B cell (primary cell): ENCODE results near the gene CD53. TPM values are rescaled to one million over a fixed set of nuclear protein-coding genes. Genes with fewer than 3 reads are reported as not detected.

Experiments
- ATAC-seq: fragments of 200-7000 bp; cut with Tn5 transposase; one replicate; pipeline ENCODE4 v1.10.0; 2021; ENCODE audit warnings: low read depth, mild to moderate bottlenecking, moderate number of reproducible peaks, moderate library complexity
- CTCF ChIA-PET: fragments of 350-600 bp; sonication (Branson Sonifier 250); formaldehyde crosslinking; loops from one replicate; lab custom pipeline; 2021; ENCODE audit warnings: antibody characterized with exemption, inconsistent platforms; lab: Charles Lee
- POLR2A ChIA-PET: fragments of 350-600 bp; sonication (Branson Sonifier 250); formaldehyde crosslinking; loops from one replicate; lab custom pipeline; 2021; ENCODE audit warnings: antibody characterized with exemption; lab: Charles Lee
- DNase-seq: peaks from one replicate; pipeline ENCODE4 v3.0.0; 2013
- H2AFZ ChIP-seq: 2 replicates; pipeline ENCODE4 v1.6.1; 2012; ENCODE audit warnings: mild to moderate bottlenecking, low read depth, low read length; ENCODE audit not compliant: insufficient read depth, poor library complexity, severe bottlenecking
- H3K27ac ChIP-seq, 2 donors: 1 replicate in 1 of 2; 2 replicates in 1 of 2; pipeline ENCODE4 v1.5.1; 2012 to 2013; ENCODE audit warnings: low read length in 2 of 2, mild to moderate bottlenecking in 2 of 2, moderate library complexity in 1 of 2
- H3K27me3 ChIP-seq, 4 experiments: fragments of 200-600 bp in 1 of 4; sonication (generic) in 1 of 4; replicated peaks in 1 of 4; 1 replicate in 2 of 4; 2 replicates in 2 of 4; pipeline versions ENCODE4 v1.6.1 to v1.7.0; 2013 to 2016; ENCODE audit warnings: low read length in 3 of 4, mild to moderate bottlenecking in 2 of 4, mixed read lengths in 1 of 4, moderate library complexity in 1 of 4; ENCODE audit not compliant: insufficient read depth in 4 of 4, control insufficient read depth in 3 of 4; ENCODE audit errors: control extremely low read depth in 1 of 4
- H3K36me3 ChIP-seq, 2 experiments: replicated peaks in 1 of 2; 1 replicate in 1 of 2; 2 replicates in 1 of 2; pipeline versions ENCODE4 v1.6.1 to v1.7.1; 2013; ENCODE audit warnings: low read length in 1 of 2; ENCODE audit not compliant: insufficient read depth in 2 of 2, control insufficient read depth in 1 of 2; ENCODE audit errors: control extremely low read depth in 1 of 2, extremely low read depth in 1 of 2
- H3K4me1 ChIP-seq, 2 donors: fragments of 200-600 bp in 1 of 2; sonication (generic) in 1 of 2; 1 replicate in 1 of 2; 2 replicates in 1 of 2; pipeline versions ENCODE4 v1.5.1 to v1.6.1; 2013 to 2017; ENCODE audit warnings: low read length in 2 of 2; ENCODE audit not compliant: control insufficient read depth in 2 of 2, insufficient read depth in 2 of 2
- H3K4me2 ChIP-seq: replicated peaks from 2 replicates; pipeline ENCODE3; 2012; ENCODE audit warnings: mild to moderate bottlenecking, low read depth, low read length; ENCODE audit not compliant: poor library complexity, severe bottlenecking
- H3K4me3 ChIP-seq, 5 experiments: fragments of 200-600 bp in 1 of 5; sonication (generic) in 1 of 5; 1 replicate in 3 of 5; 2 replicates in 2 of 5; pipeline versions ENCODE4 v1.5.1 to v1.7.0; 2011 to 2016; ENCODE audit warnings: low read length in 4 of 5, mild to moderate bottlenecking in 4 of 5, low read depth in 2 of 5, control low read depth in 1 of 5, moderate library complexity in 1 of 5; ENCODE audit not compliant: insufficient read depth in 1 of 5; ENCODE audit errors: control extremely low read depth in 1 of 5, extremely low read depth in 1 of 5
- H3K79me2 ChIP-seq: fragments of 200-600 bp; sonication (generic); one replicate; pipeline ENCODE4 v1.6.0; 2016; ENCODE audit warnings: low read length; ENCODE audit not compliant: control insufficient read depth, insufficient read depth
- H3K9ac ChIP-seq: fragments of 200-600 bp; sonication (generic); 2 replicates; pipeline ENCODE4 v1.6.1; 2017; ENCODE audit warnings: mild to moderate bottlenecking, low read length, moderate library complexity
- H3K9me3 ChIP-seq, 3 donors: one replicate each; pipeline versions ENCODE4 v1.6.1 to v1.7.1; 2013; ENCODE audit warnings: low read length in 2 of 3; ENCODE audit not compliant: control insufficient read depth in 2 of 3, insufficient read depth in 1 of 3; ENCODE audit errors: control extremely low read depth in 1 of 3
- H4K20me1 ChIP-seq: 2 replicates; pipeline ENCODE4 v1.6.0; 2012; ENCODE audit warnings: mild to moderate bottlenecking, low read length; ENCODE audit not compliant: insufficient read depth, control insufficient read depth, poor library complexity, severe bottlenecking
- H3K27ac Mint-ChIP-seq: one replicate; pipeline ENCODE4 v1.8.0; 2021; ENCODE audit warnings: mixed read lengths
- H3K27me3 Mint-ChIP-seq: one replicate; pipeline ENCODE4 v1.8.0; 2021; ENCODE audit warnings: mixed read lengths
- H3K4me1 Mint-ChIP-seq: one replicate; pipeline ENCODE4 v1.8.0; 2021; ENCODE audit warnings: mixed read lengths
- H3K4me3 Mint-ChIP-seq: one replicate; pipeline ENCODE4 v1.8.0; 2021; ENCODE audit warnings: mixed read lengths
- H3K9me3 Mint-ChIP-seq: one replicate; pipeline ENCODE4 v1.8.0; 2022; ENCODE audit warnings: mixed read lengths; ENCODE audit not compliant: insufficient read depth
- EZH2 ChIP-seq: IDR thresholded peaks from 2 replicates; pipeline ENCODE4 v1.6.1; 2012; ENCODE audit warnings: borderline replicate concordance, low read depth, mild to moderate bottlenecking, moderate library complexity, low read length; ENCODE audit not compliant: insufficient read depth, poor library complexity, severe bottlenecking
- WGBS: methylation state at CpG from one replicate; pipeline ENCODE4 v1.1.5; 2013; ENCODE audit warnings: missing lambda C conversion rate; ENCODE audit not compliant: insufficient coverage; 5-methylcytosine and 5-hydroxymethylcytosine counted together
- intact Hi-C: fragments of 100-400 bp; cut with micrococcal nuclease; formaldehyde crosslinking; loops from one replicate; pipeline ENCODE4 v1.10.0; 2022
- polyA plus RNA-seq: library from polyadenylated mRNA; depleted of rRNA; stranded (reverse); fragments of >200 nt; gene quantifications from 2 replicates; pipeline ENCODE4 v1.2.3, GENCODE V29; 2012
- total RNA-seq, 2 donors: library from RNA; stranded (reverse); fragments of 120-200 nt in 1 of 2; gene quantifications; 1 replicate in 1 of 2; 2 replicates in 1 of 2; pipeline versions ENCODE4 v1.2.3 to v1.2.4, GENCODE V29; 2013 to 2022
- TF ChIP-seq, protein P1 (sequence below): fragments of 200-600 bp; IDR thresholded peaks from one replicate; pipeline ENCODE4 v1.8.0; 2022; ENCODE audit warnings: antibody characterized with exemption, mild to moderate bottlenecking

Gene CD53
- total and polyA plus RNA-seq, 2 donors (not counting 1 experiment from before 2014, with no cell fraction given): 490 to 1,010 TPM

GRCh38 chr1:110877776-110878175, 4.8 kb downstream of the CD53 start:
- H3K27me3 ChIP-seq: no peaks in the 10 kb centered on the region
- ChIA-PET POLR2A (interaction anchor here (0.8 kb wide), 1 partner anchor 86 kb away, joined by 3 read pairs; the partner anchor contains the start of gene LRIF1), CTCF (interaction anchor here (1.1 to 3.8 kb wide), 4 partner anchors 13 to 90 kb away, joined by 3 to 10 read pairs (median 4); partner anchors contain the start of gene LRIF1)
- H3K27ac ChIP-seq: peak overlapping the region; percentile 13 to 96
- no peak for TF ChIP-seq EZH2
- TF ChIP-seq, protein P1, sequence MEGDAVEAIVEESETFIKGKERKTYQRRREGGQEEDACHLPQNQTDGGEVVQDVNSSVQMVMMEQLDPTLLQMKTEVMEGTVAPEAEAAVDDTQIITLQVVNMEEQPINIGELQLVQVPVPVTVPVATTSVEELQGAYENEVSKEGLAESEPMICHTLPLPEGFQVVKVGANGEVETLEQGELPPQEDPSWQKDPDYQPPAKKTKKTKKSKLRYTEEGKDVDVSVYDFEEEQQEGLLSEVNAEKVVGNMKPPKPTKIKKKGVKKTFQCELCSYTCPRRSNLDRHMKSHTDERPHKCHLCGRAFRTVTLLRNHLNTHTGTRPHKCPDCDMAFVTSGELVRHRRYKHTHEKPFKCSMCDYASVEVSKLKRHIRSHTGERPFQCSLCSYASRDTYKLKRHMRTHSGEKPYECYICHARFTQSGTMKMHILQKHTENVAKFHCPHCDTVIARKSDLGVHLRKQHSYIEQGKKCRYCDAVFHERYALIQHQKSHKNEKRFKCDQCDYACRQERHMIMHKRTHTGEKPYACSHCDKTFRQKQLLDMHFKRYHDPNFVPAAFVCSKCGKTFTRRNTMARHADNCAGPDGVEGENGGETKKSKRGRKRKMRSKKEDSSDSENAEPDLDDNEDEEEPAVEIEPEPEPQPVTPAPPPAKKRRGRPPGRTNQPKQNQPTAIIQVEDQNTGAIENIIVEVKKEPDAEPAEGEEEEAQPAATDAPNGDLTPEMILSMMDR: no peak
- peaks cover 2 to 93% of the 10 kb centered on the region in 2 experiments for H3K36me3 ChIP-seq
- no peaks in the 10 kb centered on the region for H3K9me3 ChIP-seq
- H2AFZ ChIP-seq: no peak overlapping the region
- peaks cover 94% of the 10 kb centered on the region for H4K20me1 ChIP-seq
- no peaks in the 10 kb centered on the region for H3K27me3 Mint-ChIP-seq
- peak overlapping the region; percentile 81 for H3K4me3 Mint-ChIP-seq
- H3K9ac ChIP-seq: peak overlapping the region; percentile 99
- peaks cover 68% of the 10 kb centered on the region for H3K4me1 Mint-ChIP-seq
- ATAC-seq (no peak), DNase-seq (no peak)
- WGBS: 45% methylated on average over 4 of the region's 8 CpGs
- no peaks in the 10 kb centered on the region for H3K9me3 Mint-ChIP-seq
- H3K27ac Mint-ChIP-seq: peak overlapping the region; percentile 83
- peak overlapping the region; percentile 78 for H3K4me2 ChIP-seq
- H3K4me1 ChIP-seq: peaks cover 55 to 72% of the 10 kb centered on the region in 2 donors
- H3K79me2 ChIP-seq: peaks cover 99% of the 10 kb centered on the region
- intact Hi-C loops: loop anchor here (10.0 kb wide), 3 partner anchors 493 to 737 kb away; partner anchors contain the start of genes RAP1A and RBM15
- H3K4me3 ChIP-seq: peak overlapping the region; percentile 4 to 60 (median 32)

DNA sequence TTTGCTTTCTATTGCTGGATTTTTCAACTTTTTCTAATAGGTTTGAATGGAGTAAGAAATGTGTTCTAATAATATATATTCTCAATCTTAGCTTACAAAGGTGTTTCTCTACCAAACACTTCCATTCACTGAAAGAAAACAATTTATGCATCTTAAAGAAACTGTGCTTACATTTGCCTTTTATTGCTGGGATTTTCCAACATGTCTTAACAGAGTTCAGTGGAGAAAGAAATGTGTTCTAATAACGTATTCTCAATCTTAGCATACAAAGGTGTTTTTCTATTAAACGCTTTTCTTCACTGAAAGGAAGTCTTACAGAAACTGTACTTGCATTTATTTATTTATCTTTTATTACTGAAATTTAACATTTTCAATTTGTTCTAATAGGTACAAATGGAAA, 5.6 kb downstream of the CD53 start:
- POLR2A ChIA-PET: no interaction called here
- H3K27ac ChIP-seq: peak overlapping the region in 1 of 2 donors; percentile 96
- ATAC-seq (no peak), DNase-seq (no peak)
- Mint-ChIP-seq H3K27ac (peak overlapping the region; percentile 43), H3K4me1 (peaks cover 76% of the 10 kb centered on the region), H3K9me3 (no peaks in the 10 kb centered on the region), H3K27me3 (no peaks in the 10 kb centered on the region), H3K4me3 (peak overlapping the region; percentile 81)
- peaks cover 100% of the 10 kb centered on the region for H3K79me2 ChIP-seq
- TF ChIP-seq, protein P1: no peak
- TF ChIP-seq EZH2: no peak
- H2AFZ ChIP-seq: no peak overlapping the region
- H3K27me3 ChIP-seq: no peaks in the 10 kb centered on the region
- intact Hi-C loops: loop anchor here (10.0 kb wide), 3 partner anchors 494 to 736 kb away; partner anchors contain the start of genes RAP1A and RBM15
- H4K20me1 ChIP-seq: peaks cover 100% of the 10 kb centered on the region
- WGBS: no CpG with 5 or more reads among the region's 2 CpGs
- CTCF ChIA-PET: interaction anchor here (1.4 to 3.8 kb wide), 3 partner anchors 12 to 94 kb away, joined by 3 to 10 read pairs (median 5); no protein-coding TSS in a partner anchor
- peaks cover 57 to 80% of the 10 kb centered on the region in 2 donors for H3K4me1 ChIP-seq
- peak overlapping the region; percentile 99 for H3K9ac ChIP-seq
- H3K4me2 ChIP-seq: peak overlapping the region; percentile 78
- H3K9me3 ChIP-seq: no peaks in the 10 kb centered on the region
- H3K36me3 ChIP-seq: peaks cover 2 to 94% of the 10 kb centered on the region in 2 experiments
- H3K4me3 ChIP-seq: peak overlapping the region in 1 of 5 experiments; percentile 50
